Measurements from ENCODE around the gene EAF1. TPM values are rescaled to one million over a fixed set of nuclear protein-coding genes. Genes with fewer than 3 reads are reported as not detected.

Gene EAF1
- polyA plus RNA-seq, 3 donors: 9.0 to 44.0 (median 9.1) TPM

GRCh38 chr3:15449489-15450224, 22.3 kb downstream of the EAF1 start:
- no peaks in the 10 kb centered on the region for H3K27me3 ChIP-seq (ENCODE audit: control insufficient read depth in 2 of 2, insufficient read depth in 2 of 2, low read length in 2 of 2)
- no peak overlapping the region for H3K27ac ChIP-seq (ENCODE audit: low read depth in 1 of 2, low read length in 2 of 2)
- no peak overlapping the region for H2AFZ ChIP-seq (ENCODE audit: insufficient read depth, low read depth, low read length, poor library complexity, severe bottlenecking)
- peaks cover 0 to 5% of the 10 kb centered on the region in 2 donors for H3K4me1 ChIP-seq (ENCODE audit: control insufficient read depth in 1 of 2, insufficient read depth in 2 of 2, low read length in 2 of 2)
- H3K79me2 ChIP-seq (ENCODE audit: insufficient read depth, low read length): no peaks in the 10 kb centered on the region
- Mint-ChIP-seq H3K36me3 (peaks cover 26 to 29% of the 10 kb centered on the region in 2 donors), H3K4me3 (no peak overlapping the region), H3K9me3 (peaks cover 0 to 3% (median 0%) of the 10 kb centered on the region in 7 donors), H3K27ac (peak overlapping the region in 2 of 7 donors; percentile 27 to 38), H3K27me3 (ENCODE audit: low read depth in 3 of 3) (peaks cover 0 to 4% (median 3%) of the 10 kb centered on the region in 3 donors), H3K4me1 (peaks cover 4% of the 10 kb centered on the region)
- no peak for DNase-seq
- no peak overlapping the region for H3K4me3 ChIP-seq (replicated peaks in 1 of 3; ENCODE audit: low read depth in 2 of 3, low read length in 3 of 3)
- peaks cover 0 to 4% of the 10 kb centered on the region in 2 donors for H3K36me3 ChIP-seq (replicated peaks in 1 of 2; ENCODE audit: control insufficient read depth in 1 of 2, insufficient read depth in 2 of 2, low read length in 2 of 2)
- no peak for TF ChIP-seq CTCF (IDR thresholded peaks at IDR 0.05)
- intact Hi-C loops (cut with micrococcal nuclease): loop anchor here in 1 of 2 donors (10.0 kb wide), 1 partner anchor 105 kb away; no protein-coding TSS in a partner anchor
- no peak overlapping the region for H3K4me2 ChIP-seq (replicated peaks; ENCODE audit: extremely low read depth, low read length, poor library complexity, severe bottlenecking)
- no peak overlapping the region for H3K9ac ChIP-seq (ENCODE audit: insufficient read depth, low read length, poor library complexity, severe bottlenecking)
- H3K9me3 ChIP-seq (replicated peaks in 1 of 2; ENCODE audit: control insufficient read depth in 1 of 2, insufficient read depth in 1 of 2, low read length in 2 of 2): no peaks in the 10 kb centered on the region
- no peaks in the 10 kb centered on the region for H4K20me1 ChIP-seq (ENCODE audit: insufficient read depth, low read length)
- WGBS (ENCODE audit: insufficient coverage): 100% methylated on average over 1 of the region's 3 CpGs

GRCh38 chr3:15450438-15451215, 23.2 kb downstream of the EAF1 start:
- Histone ChIP-seq H3K4me3 (replicated peaks in 1 of 3; ENCODE audit: low read depth in 2 of 3, low read length in 3 of 3) (no peak overlapping the region), H3K79me2 (ENCODE audit: insufficient read depth, low read length) (no peaks in the 10 kb centered on the region), H3K9ac (ENCODE audit: insufficient read depth, low read length, poor library complexity, severe bottlenecking) (no peak overlapping the region), H4K20me1 (ENCODE audit: insufficient read depth, low read length) (no peaks in the 10 kb centered on the region), H3K4me2 (replicated peaks; ENCODE audit: extremely low read depth, low read length, poor library complexity, severe bottlenecking) (no peak overlapping the region), H3K9me3 (replicated peaks in 1 of 2; ENCODE audit: control insufficient read depth in 1 of 2, insufficient read depth in 1 of 2, low read length in 2 of 2) (no peaks in the 10 kb centered on the region), H3K27me3 (ENCODE audit: control insufficient read depth in 2 of 2, insufficient read depth in 2 of 2, low read length in 2 of 2) (no peaks in the 10 kb centered on the region), H3K27ac (ENCODE audit: low read depth in 1 of 2, low read length in 2 of 2) (no peak overlapping the region), H3K4me1 (ENCODE audit: control insufficient read depth in 1 of 2, insufficient read depth in 2 of 2, low read length in 2 of 2) (peaks cover 0 to 5% of the 10 kb centered on the region in 2 donors), H3K36me3 (replicated peaks in 1 of 2; ENCODE audit: control insufficient read depth in 1 of 2, insufficient read depth in 2 of 2, low read length in 2 of 2) (peaks cover 0 to 3% of the 10 kb centered on the region in 2 donors), H2AFZ (ENCODE audit: insufficient read depth, low read depth, low read length, poor library complexity, severe bottlenecking) (no peak overlapping the region)
- Mint-ChIP-seq H3K9me3 (peaks cover 0 to 3% (median 0%) of the 10 kb centered on the region in 7 donors), H3K27me3 (ENCODE audit: low read depth in 3 of 3) (peaks cover 0 to 4% (median 3%) of the 10 kb centered on the region in 3 donors), H3K4me3 (no peak overlapping the region), H3K27ac (no peak overlapping the region), H3K4me1 (peaks cover 4% of the 10 kb centered on the region), H3K36me3 (peaks cover 17 to 21% of the 10 kb centered on the region in 2 donors)
- no peak for DNase-seq
- TF ChIP-seq CTCF (IDR thresholded peaks at IDR 0.05): no peak
- intact Hi-C loops (cut with micrococcal nuclease): no loop called here
- 97% methylated on average over 11 of the region's 12 CpGs for WGBS (ENCODE audit: insufficient coverage)

All from CD14-positive monocyte (primary cell).